ENCODE measurements around the gene CEP126.

DNA sequence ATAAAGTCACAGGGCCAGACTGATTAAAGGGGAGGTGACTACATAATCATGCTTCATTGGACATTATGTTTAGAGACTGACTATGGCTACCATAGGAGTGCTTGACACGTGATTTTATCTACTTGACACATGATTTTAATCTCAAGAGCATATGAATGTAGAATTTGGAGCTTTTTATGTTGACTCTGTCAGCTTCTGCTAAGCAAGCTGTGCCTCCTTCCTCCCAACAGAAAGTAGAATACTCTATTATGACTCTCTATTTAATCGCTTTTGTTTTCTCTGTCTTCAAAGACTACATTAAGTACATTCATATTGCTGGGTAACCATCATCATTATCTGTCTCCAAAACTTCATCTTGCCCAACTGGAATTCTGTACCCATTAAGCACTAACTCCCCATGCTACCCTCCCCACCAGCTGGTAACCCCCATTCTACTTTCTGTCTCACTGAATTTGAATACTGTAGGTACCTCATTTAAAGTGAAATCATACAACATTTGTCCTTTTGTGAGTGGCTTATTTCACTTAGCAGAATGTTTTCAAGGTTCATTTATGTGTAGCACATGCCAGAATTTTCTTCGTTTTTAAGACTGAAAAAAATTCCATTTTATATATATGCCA lies 26.2 kb downstream of the CEP126 start:
- TF ChIP-seq CTCF (IDR thresholded peaks at IDR 0.05) (no peak), POLR2A (IDR thresholded peaks at IDR 0.05) (no peak)
